ENCODE results near the gene ZNF33A. TPM values are rescaled to one million over a fixed set of nuclear protein-coding genes. Genes with fewer than 3 reads are reported as not detected.
"Not testable (repeated sequence)": the region's sequence is repeated elsewhere in the genome, so short reads cannot be mapped to it uniquely, and the experiment has no call there.

The ZNF33A gene
- 12.5 TPM for total RNA-seq

DNA sequence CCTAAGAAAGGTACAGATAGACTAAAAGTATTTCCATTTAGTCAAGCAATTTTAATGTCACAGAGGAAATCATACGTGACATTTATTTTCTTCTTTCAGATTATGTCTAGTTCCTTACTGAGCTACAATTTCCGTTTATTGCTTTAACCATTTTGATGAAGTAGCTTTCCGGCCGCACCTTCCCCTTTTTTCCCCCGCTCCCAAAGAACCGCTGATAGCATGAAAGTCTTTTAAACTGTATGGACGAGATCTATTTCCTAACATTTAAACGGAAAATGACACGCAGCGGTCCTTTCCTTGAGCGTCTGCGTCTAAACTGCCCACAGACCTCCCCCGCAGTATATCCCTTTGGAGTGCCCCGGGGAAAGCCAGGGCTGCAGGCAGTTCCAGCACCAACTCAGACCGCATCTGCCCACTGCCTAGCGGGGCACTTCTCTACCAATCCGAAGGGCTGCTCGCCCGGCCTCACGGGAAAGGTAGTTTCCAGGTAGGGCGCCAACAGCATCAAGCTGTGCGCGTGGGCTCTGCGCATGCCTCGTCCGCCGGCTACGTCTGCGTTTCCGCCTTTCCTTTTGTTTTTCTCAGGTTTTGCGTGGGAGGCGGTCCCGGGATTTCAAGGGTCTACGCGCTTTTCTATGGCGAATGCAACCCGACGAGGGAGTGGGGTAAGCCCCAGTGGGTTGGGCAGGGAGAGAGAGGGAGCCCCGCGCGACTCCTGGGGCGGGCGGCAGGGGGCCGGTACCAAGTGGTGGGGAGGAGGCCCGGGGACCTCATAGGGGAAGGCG lies at the start of gene ZNF33A:
ZNF33A (plus strand) TSS at position 557 of the 785 bp plus-strand sequence. CDS start 1,667 bp downstream, outside the sequence.
- Histone ChIP-seq H3K27ac (ENCODE audit: low read depth, low read length) (peak within 1 kb of the TSS; percentile 95), H3K27me3 (ENCODE audit: control insufficient read depth in 3 of 3, insufficient read depth in 3 of 3, low read length in 3 of 3) (no peaks in the 10 kb centered on the region), H3K9me3 (ENCODE audit: control insufficient read depth in 3 of 3, low read length in 3 of 3) (no peaks in the 10 kb centered on the region), H3K36me3 (ENCODE audit: control insufficient read depth in 3 of 3, insufficient read depth in 3 of 3, low read length in 3 of 3) (peaks cover 2 to 4% (median 2%) of the 10 kb centered on the region in 3 donors), H3K4me3 (ENCODE audit: low read length in 3 of 3) (peak within 1 kb of the TSS; percentile 78 to 94 (median 93)), H3K4me1 (ENCODE audit: control insufficient read depth in 3 of 3, insufficient read depth in 3 of 3, low read length in 3 of 3) (peaks cover 6 to 9% (median 7%) of the 10 kb centered on the region in 3 donors), H3K9ac (ENCODE audit: low read depth in 1 of 3, low read length in 3 of 3) (peak within 1 kb of the TSS; percentile 79 to 93 (median 83))

DNA sequence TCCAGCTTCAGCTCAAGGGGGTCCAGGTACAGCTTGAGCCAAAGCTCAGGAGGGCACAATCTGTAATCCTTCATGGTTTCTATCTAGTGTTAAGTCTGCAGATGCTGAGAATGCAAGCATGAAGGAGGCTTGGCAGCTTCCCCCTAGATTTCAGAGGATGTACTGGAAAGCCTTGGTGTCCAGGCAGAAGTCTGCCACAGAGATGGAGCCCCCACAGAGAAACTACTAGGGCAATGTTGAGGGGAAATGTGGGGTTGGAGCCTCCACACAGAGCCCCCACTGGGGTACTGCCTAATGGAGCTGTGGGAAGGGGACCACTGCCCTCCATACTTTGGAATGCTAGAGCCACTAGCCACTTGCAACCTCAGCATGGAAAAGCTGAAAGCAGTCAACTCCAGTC lies 45.5 kb upstream of the ZNF33A start:
- Histone ChIP-seq H3K27ac (ENCODE audit: low read depth, low read length) (no peak overlapping the region), H3K27me3 (ENCODE audit: control insufficient read depth in 3 of 3, insufficient read depth in 3 of 3, low read length in 3 of 3) (no peaks in the 10 kb centered on the region), H3K9me3 (ENCODE audit: control insufficient read depth in 3 of 3, low read length in 3 of 3) (peaks cover 3 to 6% (median 3%) of the 10 kb centered on the region in 3 donors), H3K4me1 (ENCODE audit: control insufficient read depth in 3 of 3, insufficient read depth in 3 of 3, low read length in 3 of 3) (no peaks in the 10 kb centered on the region), H3K36me3 (ENCODE audit: control insufficient read depth in 3 of 3, insufficient read depth in 3 of 3, low read length in 3 of 3) (peaks cover 21 to 40% (median 22%) of the 10 kb centered on the region in 3 donors), H3K4me3 (ENCODE audit: low read length in 3 of 3) (no peak overlapping the region), H3K9ac (ENCODE audit: low read depth in 1 of 3, low read length in 3 of 3) (no peak overlapping the region)

DNA sequence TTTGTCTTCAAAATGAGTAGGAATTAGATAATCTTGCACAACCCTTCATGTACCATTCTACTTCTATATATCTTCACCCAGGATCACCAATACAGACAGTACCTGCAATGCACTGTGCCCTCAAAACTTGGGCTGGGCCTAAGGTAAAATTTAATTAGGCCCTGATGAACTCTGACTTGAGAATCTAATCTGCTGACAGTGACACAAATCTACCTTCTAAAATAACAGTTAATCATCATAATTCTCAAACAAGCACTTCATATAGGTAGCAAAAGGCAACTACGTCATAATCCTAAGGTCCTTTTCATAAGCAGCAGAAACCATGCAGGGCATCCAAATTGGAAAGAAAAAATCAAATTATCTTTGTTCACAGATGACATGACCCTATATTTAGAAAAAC lies 38.1 kb upstream of the ZNF33A start:
- peaks cover 10 to 17% (median 15%) of the 10 kb centered on the region in 3 donors for H3K36me3 ChIP-seq (ENCODE audit: control insufficient read depth in 3 of 3, insufficient read depth in 3 of 3, low read length in 3 of 3)
- H3K4me1 ChIP-seq (ENCODE audit: control insufficient read depth in 3 of 3, insufficient read depth in 3 of 3, low read length in 3 of 3), result peaks cover 5 to 14% (median 11%) of the 10 kb centered on the region in 3 donors
- no peak overlapping the region for H3K4me3 ChIP-seq (ENCODE audit: low read length in 3 of 3)
- H3K27ac ChIP-seq (ENCODE audit: low read depth, low read length), result no peak overlapping the region
- H3K27me3 ChIP-seq (ENCODE audit: control insufficient read depth in 3 of 3, insufficient read depth in 3 of 3, low read length in 3 of 3), result no peaks in the 10 kb centered on the region
- H3K9me3 ChIP-seq (ENCODE audit: control insufficient read depth in 3 of 3, low read length in 3 of 3), result no peaks in the 10 kb centered on the region
- H3K9ac ChIP-seq (ENCODE audit: low read depth in 1 of 3, low read length in 3 of 3), result no peak overlapping the region

DNA sequence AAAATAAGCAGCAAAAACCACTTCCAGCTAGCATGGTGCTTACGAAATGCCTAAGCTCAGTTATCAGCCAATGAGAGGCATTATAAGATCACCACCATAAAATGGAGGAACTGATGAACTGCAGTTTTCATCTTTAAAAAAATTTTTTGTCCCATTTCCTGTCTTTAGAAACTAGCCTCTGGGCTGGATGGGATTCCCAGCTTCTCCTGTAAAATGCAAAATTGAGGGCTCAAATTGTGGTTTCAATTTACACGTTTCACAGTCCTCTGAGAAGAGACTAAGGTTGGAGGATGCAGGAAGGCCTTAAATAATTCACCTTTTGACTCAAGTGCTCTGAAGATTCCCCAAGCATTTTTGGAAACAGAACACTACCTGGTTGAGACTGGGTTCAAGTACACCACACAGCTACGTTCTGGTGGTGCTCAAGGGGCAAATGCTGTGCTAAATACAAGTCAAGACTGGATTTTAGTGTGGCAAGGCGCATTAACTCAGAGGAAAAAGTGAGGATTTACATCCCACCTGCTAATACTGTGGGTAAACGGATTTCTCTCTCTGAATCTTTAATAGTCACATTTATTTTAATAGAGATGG lies 35.0 kb upstream of the ZNF33A start:
- Histone ChIP-seq H3K27me3 (ENCODE audit: control insufficient read depth in 3 of 3, insufficient read depth in 3 of 3, low read length in 3 of 3) (no peaks in the 10 kb centered on the region), H3K9me3 (ENCODE audit: control insufficient read depth in 3 of 3, low read length in 3 of 3) (no peaks in the 10 kb centered on the region), H3K4me1 (ENCODE audit: control insufficient read depth in 3 of 3, insufficient read depth in 3 of 3, low read length in 3 of 3) (peaks cover 5 to 14% (median 11%) of the 10 kb centered on the region in 3 donors), H3K36me3 (ENCODE audit: control insufficient read depth in 3 of 3, insufficient read depth in 3 of 3, low read length in 3 of 3) (peaks cover 0 to 5% (median 3%) of the 10 kb centered on the region in 3 donors), H3K27ac (ENCODE audit: low read depth, low read length) (peak overlapping the region; percentile 97), H3K4me3 (ENCODE audit: low read length in 3 of 3) (peak overlapping the region; percentile 68 to 88 (median 84)), H3K9ac (ENCODE audit: low read depth in 1 of 3, low read length in 3 of 3) (peak overlapping the region; percentile 93 to 98 (median 96))

DNA sequence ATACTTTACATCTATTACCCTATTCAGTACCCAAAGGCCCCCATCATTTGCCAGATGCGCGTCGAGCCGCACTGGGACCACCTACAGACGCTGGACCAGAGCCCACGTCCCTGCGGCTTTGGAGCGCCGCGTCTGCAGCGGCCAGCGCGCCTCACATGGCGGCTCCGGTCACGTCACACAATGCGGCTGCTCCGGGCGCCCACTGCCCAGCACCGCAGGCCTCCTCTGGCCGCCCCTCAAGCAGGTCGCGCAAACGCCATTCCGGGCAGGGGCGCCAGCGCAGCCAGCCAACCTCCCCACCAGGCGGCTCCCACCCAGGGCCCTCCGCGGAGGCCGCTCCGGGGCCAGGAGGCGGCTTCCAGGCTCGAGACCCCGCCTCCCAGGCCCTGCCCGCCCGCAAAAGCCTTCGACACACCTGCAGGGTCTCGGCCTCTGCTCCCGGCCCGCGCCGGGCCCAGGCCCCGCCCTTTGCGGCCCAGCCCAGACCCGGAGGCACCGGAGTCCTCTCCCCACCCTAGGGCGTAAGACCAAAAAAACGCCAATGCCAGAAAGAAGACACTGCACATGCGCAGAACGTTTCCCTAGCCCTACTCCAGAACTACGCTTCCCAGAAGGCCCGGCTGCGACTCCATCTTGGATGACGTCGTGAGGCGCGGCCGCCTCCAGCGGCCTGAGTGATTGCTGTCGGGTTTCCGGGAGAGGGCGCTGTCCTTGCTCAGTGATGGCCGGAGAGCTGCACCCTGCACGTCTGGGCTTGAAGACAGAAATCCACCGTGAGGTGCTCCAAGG lies 34.2 kb upstream of the ZNF33A start, which contains the start of gene ZNF25:
ZNF25 (minus strand) TSS at position 557 of the 789 bp plus-strand sequence. CDS start 4,925 bp downstream, outside the sequence.
- Histone ChIP-seq H3K36me3 (ENCODE audit: control insufficient read depth in 3 of 3, insufficient read depth in 3 of 3, low read length in 3 of 3) (no peaks in the 10 kb centered on the region), H3K27me3 (ENCODE audit: control insufficient read depth in 3 of 3, insufficient read depth in 3 of 3, low read length in 3 of 3) (no peaks in the 10 kb centered on the region), H3K4me3 (ENCODE audit: low read length in 3 of 3) (peak within 1 kb of the TSS; percentile 68 to 88 (median 84)), H3K9ac (ENCODE audit: low read depth in 1 of 3, low read length in 3 of 3) (peak within 1 kb of the TSS; percentile 93 to 98 (median 96)), H3K27ac (ENCODE audit: low read depth, low read length) (peak within 1 kb of the TSS; percentile 97), H3K4me1 (ENCODE audit: control insufficient read depth in 3 of 3, insufficient read depth in 3 of 3, low read length in 3 of 3) (peaks cover 5 to 14% (median 11%) of the 10 kb centered on the region in 3 donors), H3K9me3 (ENCODE audit: control insufficient read depth in 3 of 3, low read length in 3 of 3) (no peaks in the 10 kb centered on the region)

DNA sequence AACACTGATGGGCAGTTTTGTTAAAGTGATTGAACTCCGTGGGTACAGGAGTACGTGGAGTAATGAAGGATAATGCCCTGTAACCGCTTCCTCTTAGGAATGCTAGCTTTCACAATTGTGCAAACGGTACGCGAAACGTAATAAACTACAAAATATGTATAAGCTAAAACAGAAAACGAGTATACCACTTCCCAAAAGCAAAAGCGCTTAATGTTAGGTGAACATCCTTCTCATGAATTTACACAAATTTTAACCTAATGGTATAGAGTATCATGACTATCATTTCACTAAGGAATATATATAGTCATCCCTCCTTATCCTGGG lies 33.6 kb upstream of the ZNF33A start:
- no peak overlapping the region for H3K27ac ChIP-seq (ENCODE audit: low read depth, low read length)

DNA sequence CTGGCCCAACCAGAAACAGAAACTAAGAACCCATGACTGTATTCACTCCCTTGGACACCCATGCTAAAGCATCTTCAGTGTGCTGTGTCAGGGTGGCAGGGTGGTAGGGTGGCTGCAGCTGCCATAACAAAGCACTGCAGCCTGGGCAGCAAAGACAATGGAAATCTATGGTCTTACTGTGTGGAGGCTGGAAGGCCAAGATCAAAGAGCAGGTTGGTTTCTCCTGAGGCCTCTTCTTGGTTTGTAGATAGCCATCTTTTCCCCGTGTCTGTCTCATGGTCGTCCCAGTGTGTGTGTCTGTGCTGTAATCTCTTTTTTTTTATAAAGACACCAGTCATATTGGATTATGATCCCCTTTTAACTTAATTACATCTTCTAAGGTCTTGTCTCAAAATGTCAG lies 18.8 kb upstream of the ZNF33A start:
- Histone ChIP-seq H3K27ac (ENCODE audit: low read depth, low read length) (no peak overlapping the region), H3K4me1 (ENCODE audit: control insufficient read depth in 3 of 3, insufficient read depth in 3 of 3, low read length in 3 of 3) (no peaks in the 10 kb centered on the region), H3K27me3 (ENCODE audit: control insufficient read depth in 3 of 3, insufficient read depth in 3 of 3, low read length in 3 of 3) (no peaks in the 10 kb centered on the region), H3K4me3 (ENCODE audit: low read length in 3 of 3) (no peak overlapping the region), H3K9me3 (ENCODE audit: control insufficient read depth in 3 of 3, low read length in 3 of 3) (no peaks in the 10 kb centered on the region), H3K36me3 (ENCODE audit: control insufficient read depth in 3 of 3, insufficient read depth in 3 of 3, low read length in 3 of 3) (no peaks in the 10 kb centered on the region), H3K9ac (ENCODE audit: low read depth in 1 of 3, low read length in 3 of 3) (no peak overlapping the region)

More for the DNA sequence above, 33.6 kb upstream of the ZNF33A start:
- peak overlapping the region; percentile 68 to 88 (median 84) for H3K4me3 ChIP-seq (ENCODE audit: low read length in 3 of 3)
- H3K9ac ChIP-seq (ENCODE audit: low read depth in 1 of 3, low read length in 3 of 3), result peak overlapping the region; percentile 55 to 81 (median 78)
- H3K36me3 ChIP-seq (ENCODE audit: control insufficient read depth in 3 of 3, insufficient read depth in 3 of 3, low read length in 3 of 3), result no peaks in the 10 kb centered on the region
- H3K27me3 ChIP-seq (ENCODE audit: control insufficient read depth in 3 of 3, insufficient read depth in 3 of 3, low read length in 3 of 3), result no peaks in the 10 kb centered on the region
- H3K4me1 ChIP-seq (ENCODE audit: control insufficient read depth in 3 of 3, insufficient read depth in 3 of 3, low read length in 3 of 3), result peaks cover 5 to 14% (median 11%) of the 10 kb centered on the region in 3 donors
- no peaks in the 10 kb centered on the region for H3K9me3 ChIP-seq (ENCODE audit: control insufficient read depth in 3 of 3, low read length in 3 of 3)

DNA sequence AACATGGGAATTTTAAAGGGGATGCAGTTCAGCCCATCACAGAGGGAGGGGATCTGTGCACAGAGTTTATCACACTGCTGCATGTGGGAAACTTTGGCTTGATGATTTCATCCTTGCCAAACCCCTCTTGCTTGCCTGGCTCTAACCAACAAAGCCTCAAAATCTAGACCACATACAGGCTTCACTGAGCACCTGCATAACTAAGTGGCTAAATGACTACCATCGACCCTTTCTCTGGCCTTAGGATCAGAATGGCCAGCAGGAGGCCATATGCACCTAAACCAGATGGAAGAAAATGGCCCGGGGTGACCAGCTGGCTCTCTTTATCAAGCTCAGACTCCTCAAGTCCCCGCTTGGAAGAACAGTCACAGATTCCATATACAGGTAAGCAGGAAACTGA lies 18.4 kb upstream of the ZNF33A start:
- Histone ChIP-seq H3K27me3 (ENCODE audit: control insufficient read depth in 3 of 3, insufficient read depth in 3 of 3, low read length in 3 of 3) (no peaks in the 10 kb centered on the region), H3K4me3 (ENCODE audit: low read length in 3 of 3) (no peak overlapping the region), H3K27ac (ENCODE audit: low read depth, low read length) (no peak overlapping the region), H3K4me1 (ENCODE audit: control insufficient read depth in 3 of 3, insufficient read depth in 3 of 3, low read length in 3 of 3) (no peaks in the 10 kb centered on the region), H3K9me3 (ENCODE audit: control insufficient read depth in 3 of 3, low read length in 3 of 3) (no peaks in the 10 kb centered on the region), H3K9ac (ENCODE audit: low read depth in 1 of 3, low read length in 3 of 3) (no peak overlapping the region), H3K36me3 (ENCODE audit: control insufficient read depth in 3 of 3, insufficient read depth in 3 of 3, low read length in 3 of 3) (no peaks in the 10 kb centered on the region)

DNA sequence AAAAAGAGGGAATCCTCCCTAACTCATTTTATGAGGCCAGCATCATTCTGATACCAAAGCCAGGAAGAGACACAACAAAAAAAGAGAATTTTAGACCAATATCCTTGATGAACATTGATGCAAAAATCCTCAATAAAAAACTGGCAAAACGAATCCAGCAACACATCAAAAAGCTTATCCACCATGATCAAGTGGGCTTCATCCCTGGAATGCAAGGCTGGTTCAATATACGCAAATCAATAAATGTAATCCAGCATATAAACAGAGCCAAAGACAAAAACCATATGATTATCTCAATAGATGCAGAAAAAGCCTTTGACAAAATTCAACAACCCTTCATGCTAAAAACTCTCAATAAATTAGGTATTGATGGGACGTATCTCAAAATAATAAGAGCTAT lies 11.6 kb upstream of the ZNF33A start:
- H3K4me1 ChIP-seq (ENCODE audit: control insufficient read depth in 3 of 3, insufficient read depth in 3 of 3, low read length in 3 of 3); H3K9me3 ChIP-seq (ENCODE audit: control insufficient read depth in 3 of 3, low read length in 3 of 3); H3K4me3 ChIP-seq (ENCODE audit: low read length in 3 of 3); H3K9ac ChIP-seq (ENCODE audit: low read depth in 1 of 3, low read length in 3 of 3); H3K27me3 ChIP-seq (ENCODE audit: control insufficient read depth in 3 of 3, insufficient read depth in 3 of 3, low read length in 3 of 3); H3K27ac ChIP-seq (ENCODE audit: low read depth, low read length); H3K36me3 ChIP-seq (ENCODE audit: control insufficient read depth in 3 of 3, insufficient read depth in 3 of 3, low read length in 3 of 3): not testable (repeated sequence)

All from skeletal muscle tissue (tissue), 4 donors.